HepG2 (cell line): Measurements from ENCODE around the gene SPATA33. TPM values are rescaled to one million over a fixed set of nuclear protein-coding genes. Genes with fewer than 3 reads are reported as not detected.

Source experiments
- CCDC6 ChIP-seq: sonication (generic); formaldehyde crosslinking; IDR thresholded peaks from 2 replicates; pipeline ENCODE4 v1.8.1; 2022; ENCODE audit warnings: mild to moderate bottlenecking, missing genetic modification reagents, moderate library complexity
- CENPBD1 ChIP-seq: sonication (generic); formaldehyde crosslinking; IDR thresholded peaks from 2 replicates; pipeline ENCODE4 v1.8.0; 2022; ENCODE audit warnings: missing genetic modification reagents, low read depth, mild to moderate bottlenecking, borderline replicate concordance
- DMAP1 ChIP-seq: IDR thresholded peaks from 2 replicates; pipeline ENCODE4 v1.6.1; 2016
- DNMT3B ChIP-seq: conservative IDR thresholded peaks from 2 replicates; pipeline ENCODE4 v1.6.1; 2016; ENCODE audit warnings: missing biosample characterization, control low read depth
- KDM5A ChIP-seq: fragments of 200-600 bp; sonication (generic); IDR thresholded peaks from 2 replicates; pipeline ENCODE4 v1.7.0; 2018; ENCODE audit warnings: antibody characterized with exemption, mild to moderate bottlenecking, low read length, borderline replicate concordance
- KLF6 ChIP-seq: IDR thresholded peaks from 2 replicates; pipeline ENCODE4 v1.8.0; 2016; ENCODE audit warnings: missing biosample characterization, missing genetic modification reagents
- KLF9 ChIP-seq: IDR thresholded peaks from 2 replicates; pipeline ENCODE4 v1.6.1; 2016; ENCODE audit warnings: low read depth
- NR1H2 ChIP-seq: sonication (generic); formaldehyde crosslinking; IDR thresholded peaks from 2 replicates; pipeline ENCODE4 v1.8.1; 2022; ENCODE audit warnings: low read depth, missing genetic modification reagents, borderline replicate concordance
- PAX8 ChIP-seq: sonication (generic); formaldehyde crosslinking; IDR thresholded peaks from 2 replicates; pipeline ENCODE4 v1.8.0; 2022; ENCODE audit warnings: mild to moderate bottlenecking, missing genetic modification reagents, borderline replicate concordance
- SIN3A ChIP-seq: IDR thresholded peaks from 2 replicates; pipeline ENCODE4 v1.6.1; 2011; ENCODE audit warnings: low read depth, mild to moderate bottlenecking, control low read depth, low read length, borderline replicate concordance
- SIX1 ChIP-seq: sonication (generic); formaldehyde crosslinking; IDR thresholded peaks from 2 replicates; pipeline ENCODE4 v1.4.0; 2020; ENCODE audit warnings: missing genetic modification reagents, borderline replicate concordance
- SMAD1 ChIP-seq: sonication (generic); formaldehyde crosslinking; IDR thresholded peaks from 2 replicates; pipeline ENCODE4 v1.4.0; 2020; ENCODE audit warnings: missing genetic modification reagents, low read depth, mild to moderate bottlenecking, borderline replicate concordance
- SPEN ChIP-seq: sonication (generic); formaldehyde crosslinking; IDR thresholded peaks from 2 replicates; pipeline ENCODE4 v1.5.1; 2020; ENCODE audit warnings: low read depth, mild to moderate bottlenecking, missing genetic modification reagents
- THAP11 ChIP-seq: IDR thresholded peaks from 2 replicates; pipeline ENCODE4 v1.6.1; 2016; ENCODE audit warnings: missing biosample characterization, missing genetic modification reagents
- ZBTB37 ChIP-seq: sonication (generic); formaldehyde crosslinking; IDR thresholded peaks from 2 replicates; pipeline ENCODE4 v1.4.0; 2020; ENCODE audit warnings: mild to moderate bottlenecking, missing genetic modification reagents
- ZKSCAN5 ChIP-seq: sonication (generic); formaldehyde crosslinking; IDR thresholded peaks from 2 replicates; pipeline ENCODE4 v1.5.1; 2020; ENCODE audit warnings: mild to moderate bottlenecking, missing genetic modification reagents
- ZNF33B ChIP-seq: sonication (generic); formaldehyde crosslinking; IDR thresholded peaks from 2 replicates; pipeline ENCODE4 v1.5.1; 2020; ENCODE audit warnings: mild to moderate bottlenecking, missing genetic modification reagents
- ZNF383 ChIP-seq: sonication (generic); formaldehyde crosslinking; IDR thresholded peaks from 2 replicates; pipeline ENCODE4 v1.4.0; 2020; ENCODE audit warnings: missing genetic modification reagents, mild to moderate bottlenecking, borderline replicate concordance
- ZNF431 ChIP-seq: sonication (generic); formaldehyde crosslinking; IDR thresholded peaks from 2 replicates; pipeline ENCODE4 v1.9.0; 2022; ENCODE audit warnings: missing genetic modification reagents, low read depth, mild to moderate bottlenecking, borderline replicate concordance
- ZNF563 ChIP-seq: sonication (generic); formaldehyde crosslinking; IDR thresholded peaks from 2 replicates; pipeline ENCODE4 v1.8.0; 2022; ENCODE audit warnings: mild to moderate bottlenecking, moderate library complexity, missing genetic modification reagents
- ZNF772 ChIP-seq: sonication (generic); formaldehyde crosslinking; IDR thresholded peaks from 2 replicates; pipeline ENCODE4 v1.5.0; 2020; ENCODE audit warnings: mild to moderate bottlenecking, missing genetic modification reagents
- ZNF790 ChIP-seq: sonication (generic); formaldehyde crosslinking; IDR thresholded peaks from 2 replicates; pipeline ENCODE4 v1.8.0; 2022; ENCODE audit warnings: missing genetic modification reagents, mild to moderate bottlenecking, borderline replicate concordance
- polyA plus RNA-seq, 8 experiments: library from polyadenylated mRNA; depleted of rRNA in 3 of 8; stranded (reverse) in 7 of 8; unstranded in 1 of 8; fragments of >200 nt; fragmentation: Illumina TruSeq in 4 of 8; extraction: Trizol in 4 of 8; gene quantifications; 2 replicates each; pipeline versions ENCODE4 v1.2.1 to v1.2.3, GENCODE V29; 2011 to 2016; ENCODE audit warnings: low read depth in 4 of 8, missing spikeins in 1 of 8, mixed read lengths in 1 of 8; ENCODE audit not compliant: insufficient read depth in 1 of 8
- total RNA-seq, 5 experiments: library from RNA; depleted of rRNA; stranded (reverse); fragments of >200 nt; fragmentation: Illumina TruSeq; extraction: Trizol; gene quantifications; 2 replicates each; pipeline ENCODE4 v1.2.3, GENCODE V29; 2016; ENCODE audit warnings: low read depth in 1 of 5
- TF ChIP-seq, protein P1 (sequence below): sonication (generic); formaldehyde crosslinking; IDR thresholded peaks from 2 replicates; pipeline ENCODE4 v1.8.0; 2023; ENCODE audit warnings: mild to moderate bottlenecking, missing genetic modification reagents
- TF ChIP-seq, protein P2 (sequence below): sonication (generic); formaldehyde crosslinking; IDR thresholded peaks from 2 replicates; pipeline ENCODE4 v1.5.0; 2020; ENCODE audit warnings: missing genetic modification reagents
- TF ChIP-seq, protein P3 (sequence below): IDR thresholded peaks from 2 replicates; pipeline ENCODE4 v1.6.1; 2016; ENCODE audit warnings: missing compliant biosample characterization, missing genetic modification reagents, borderline replicate concordance

Gene SPATA33
- total and polyA plus RNA-seq, 2 of the 13 experiments (the other 11 are each of a cell fraction or from before 2014, with no cell fraction given), result 5.7 to 11.0 TPM

DNA sequence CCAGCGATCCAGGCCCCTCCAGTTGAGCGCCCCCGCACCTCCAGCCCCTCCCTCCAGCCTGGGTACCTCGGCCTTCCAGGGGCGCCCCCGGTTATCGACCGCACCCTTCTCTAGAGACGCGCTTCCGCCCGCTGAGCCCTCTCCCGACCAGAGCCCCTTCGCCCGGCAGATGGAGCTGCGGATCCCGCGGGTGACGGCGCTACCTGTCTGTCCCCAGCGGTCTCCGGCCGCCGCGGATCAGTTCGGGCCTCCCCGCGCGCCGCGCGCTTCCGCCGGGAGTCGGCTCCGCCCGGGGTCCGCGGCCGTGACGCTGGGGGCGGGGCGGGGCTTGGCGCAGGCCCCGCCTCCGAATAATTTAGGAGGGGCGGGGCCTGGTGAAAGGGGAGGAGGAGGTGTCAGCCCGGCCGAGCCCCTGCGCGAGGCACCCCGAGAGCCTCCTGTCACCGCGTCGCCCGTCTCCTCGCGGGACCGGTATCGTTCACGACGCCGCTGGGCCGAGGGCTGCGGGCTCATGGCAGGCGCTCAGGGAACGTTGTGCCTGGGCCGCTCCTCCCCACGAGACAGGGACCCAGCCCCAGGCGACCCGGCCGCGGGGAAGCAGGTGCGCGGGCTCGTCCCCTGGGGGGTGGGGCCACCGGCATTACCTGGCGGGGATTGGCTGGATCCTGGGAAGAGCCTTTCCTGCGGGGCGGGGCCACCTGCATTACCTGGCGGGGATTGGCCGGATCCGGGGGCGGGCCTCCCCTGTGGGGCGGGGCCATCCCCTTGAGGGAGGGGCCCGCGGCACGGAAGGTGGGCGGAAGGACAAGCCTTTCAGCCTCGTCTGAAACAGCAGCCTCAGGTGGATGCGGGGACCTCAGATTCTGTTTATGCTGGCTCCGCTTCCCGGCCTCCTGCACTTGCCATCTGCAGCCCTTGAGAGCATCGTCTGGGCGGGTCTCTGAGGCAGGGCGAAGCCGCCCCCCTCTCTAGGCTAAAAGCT, 44.1 kb downstream of the SPATA33 start, which contains the start of gene SPATA2L (continued):
- TF ChIP-seq KLF9 (CRISPR knock-in tag) (no peak), PAX8 (CRISPR knock-in tag) (no peak), CCDC6 (no peak), SMAD1 (CRISPR knock-in tag) (peak; percentile 64), THAP11 (CRISPR knock-in tag) (peak; percentile 38), KDM5A (peak; percentile 75; the same call in 1 of the 2 replicates), ZNF563 (no peak; the same call in none of the 2 replicates), KLF6 (no peak), NR1H2 (CRISPR knock-in tag) (no peak; the same call in 1 of the 2 replicates), ZNF790 (CRISPR knock-in tag) (no peak), ZNF383 (CRISPR knock-in tag) (no peak), CENPBD1 (no peak), DNMT3B (CRISPR knock-in tag) (no peak), ZNF772 (CRISPR knock-in tag) (no peak), SIX1 (no peak), ZNF33B (CRISPR knock-in tag) (0 out of 2 replicates have a peak, but pooled peaks have one; percentile 83), SPEN (CRISPR knock-in tag) (peak; percentile 62), ZNF431 (CRISPR knock-in tag) (peak; percentile 41; the same call in 1 of the 2 replicates), ZKSCAN5 (CRISPR knock-in tag) (0 out of 2 replicates have a peak, but pooled peaks have one; percentile 50), ZBTB37 (no peak), SIN3A (peak; percentile 94; the same call in 1 of the 2 replicates), DMAP1 (CRISPR knock-in tag) (peak; percentile 42; the same call in 1 of the 2 replicates)
- TF ChIP-seq, protein P1, sequence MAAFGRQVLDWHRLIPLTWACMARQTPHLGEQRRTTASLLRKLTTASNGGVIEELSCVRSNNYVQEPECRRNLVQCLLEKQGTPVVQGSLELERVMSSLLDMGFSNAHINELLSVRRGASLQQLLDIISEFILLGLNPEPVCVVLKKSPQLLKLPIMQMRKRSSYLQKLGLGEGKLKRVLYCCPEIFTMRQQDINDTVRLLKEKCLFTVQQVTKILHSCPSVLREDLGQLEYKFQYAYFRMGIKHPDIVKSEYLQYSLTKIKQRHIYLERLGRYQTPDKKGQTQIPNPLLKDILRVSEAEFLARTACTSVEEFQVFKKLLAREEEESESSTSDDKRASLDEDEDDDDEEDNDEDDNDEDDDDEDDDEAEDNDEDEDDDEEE (CRISPR knock-in tag), result no peak
- TF ChIP-seq, protein P2, sequence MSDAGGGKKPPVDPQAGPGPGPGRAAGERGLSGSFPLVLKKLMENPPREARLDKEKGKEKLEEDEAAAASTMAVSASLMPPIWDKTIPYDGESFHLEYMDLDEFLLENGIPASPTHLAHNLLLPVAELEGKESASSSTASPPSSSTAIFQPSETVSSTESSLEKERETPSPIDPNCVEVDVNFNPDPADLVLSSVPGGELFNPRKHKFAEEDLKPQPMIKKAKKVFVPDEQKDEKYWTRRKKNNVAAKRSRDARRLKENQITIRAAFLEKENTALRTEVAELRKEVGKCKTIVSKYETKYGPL, result no peak
- TF ChIP-seq, protein P3, sequence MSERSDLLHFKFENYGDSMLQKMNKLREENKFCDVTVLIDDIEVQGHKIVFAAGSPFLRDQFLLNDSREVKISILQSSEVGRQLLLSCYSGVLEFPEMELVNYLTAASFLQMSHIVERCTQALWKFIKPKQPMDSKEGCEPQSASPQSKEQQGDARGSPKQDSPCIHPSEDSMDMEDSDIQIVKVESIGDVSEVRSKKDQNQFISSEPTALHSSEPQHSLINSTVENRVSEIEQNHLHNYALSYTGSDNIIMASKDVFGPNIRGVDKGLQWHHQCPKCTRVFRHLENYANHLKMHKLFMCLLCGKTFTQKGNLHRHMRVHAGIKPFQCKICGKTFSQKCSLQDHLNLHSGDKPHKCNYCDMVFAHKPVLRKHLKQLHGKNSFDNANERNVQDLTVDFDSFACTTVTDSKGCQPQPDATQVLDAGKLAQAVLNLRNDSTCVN (CRISPR knock-in tag), result no peak; the same call in 1 of the 2 replicates
